MM.1S (cell line): Measurements from ENCODE around the gene RELN.

ENCODE experiments used
- DNase-seq: peaks from one replicate; pipeline ENCODE4 v3.0.0-alpha.2; 2015
- H2AFZ ChIP-seq: fragments of 300-600 bp; sonication (generic); 2 replicates; pipeline ENCODE4 v1.6.0; 2016; ENCODE audit warnings: antibody characterized with exemption, low read length
- H3F3A ChIP-seq: fragments of 300-600 bp; sonication (generic); 2 replicates; pipeline ENCODE4 v1.6.1; 2016; ENCODE audit warnings: mild to moderate bottlenecking, antibody characterized with exemption, low read length, moderate library complexity, mixed read lengths; ENCODE audit not compliant: insufficient read depth
- H3K27ac ChIP-seq: fragments of 300-600 bp; sonication (generic); 2 replicates; pipeline ENCODE4 v1.5.1; 2016; ENCODE audit warnings: mild to moderate bottlenecking, low read length
- H3K27me3 ChIP-seq: fragments of 300-600 bp; sonication (generic); replicated peaks from 2 replicates; pipeline ENCODE4 v1.6.0; 2016; ENCODE audit warnings: low read length; ENCODE audit not compliant: insufficient read depth
- H3K36me3 ChIP-seq: fragments of 300-600 bp; sonication (generic); replicated peaks from 2 replicates; pipeline ENCODE4 v1.6.1; 2016; ENCODE audit warnings: mild to moderate bottlenecking, low read length, mixed read lengths; ENCODE audit not compliant: insufficient read depth
- H3K4me1 ChIP-seq: fragments of 300-600 bp; sonication (generic); 2 replicates; pipeline ENCODE4 v1.6.1; 2016; ENCODE audit warnings: low read length, mixed read lengths
- H3K4me2 ChIP-seq: fragments of 300-600 bp; sonication (generic); 2 replicates; pipeline ENCODE4 v1.6.0; 2016; ENCODE audit warnings: low read depth, low read length
- H3K4me3 ChIP-seq: fragments of 300-600 bp; sonication (generic); 2 replicates; pipeline ENCODE4 v1.5.1; 2016; ENCODE audit warnings: low read length, mixed read lengths
- H3K79me2 ChIP-seq: fragments of 300-600 bp; sonication (generic); 2 replicates; pipeline ENCODE4 v1.6.1; 2016; ENCODE audit warnings: mixed run types, low read length, mixed read lengths
- H3K9ac ChIP-seq: fragments of 300-600 bp; sonication (generic); 2 replicates; pipeline ENCODE4 v1.6.1; 2016; ENCODE audit warnings: low read length, mixed read lengths
- H3K9me2 ChIP-seq: fragments of 300-600 bp; sonication (generic); replicated peaks from 2 replicates; pipeline ENCODE4 v1.6.1; 2016; ENCODE audit warnings: mild to moderate bottlenecking, low read length, mixed read lengths; ENCODE audit not compliant: insufficient read depth
- H3K9me3 ChIP-seq: fragments of 300-600 bp; sonication (generic); replicated peaks from 2 replicates; pipeline ENCODE4 v1.6.1; 2016; ENCODE audit warnings: mild to moderate bottlenecking, low read length, mixed read lengths; ENCODE audit not compliant: insufficient read depth
- H4K20me1 ChIP-seq: fragments of 300-600 bp; sonication (generic); 2 replicates; pipeline ENCODE4 v1.6.1; 2016; ENCODE audit warnings: mild to moderate bottlenecking, low read length, moderate library complexity, mixed read lengths; ENCODE audit not compliant: insufficient read depth
- CTCF ChIP-seq: fragments of 300-600 bp; sonication (generic); IDR thresholded peaks from 2 replicates; pipeline ENCODE4 v1.5.1; 2016; ENCODE audit warnings: antibody characterized with exemption, low read length, mixed read lengths
- EZH2 ChIP-seq: fragments of 300-600 bp; sonication (generic); optimal IDR thresholded peaks from 2 replicates; pipeline ENCODE3; 2017; ENCODE audit warnings: low read depth, mild to moderate bottlenecking, antibody characterized with exemption, low read length, mixed read lengths
- EZH2phosphoT487 ChIP-seq: fragments of 300-600 bp; sonication (generic); IDR thresholded peaks from 2 replicates; pipeline ENCODE4 v1.6.1; 2018; ENCODE audit warnings: antibody characterized with exemption, low read length

Gene RELN

GRCh38 chr7:103955985-103956384, 33.5 kb downstream of the RELN start:
- H3K79me2 ChIP-seq, result no peaks in the 10 kb centered on the region
- H3K4me1 ChIP-seq, result no peaks in the 10 kb centered on the region
- H3K27me3 ChIP-seq, result no peaks in the 10 kb centered on the region
- H3K36me3 ChIP-seq, result no peaks in the 10 kb centered on the region
- H4K20me1 ChIP-seq, result no peaks in the 10 kb centered on the region
- no peak overlapping the region for H2AFZ ChIP-seq
- H3F3A ChIP-seq, result no peaks in the 10 kb centered on the region
- no peaks in the 10 kb centered on the region for H3K9me2 ChIP-seq
- no peak overlapping the region for H3K27ac ChIP-seq
- TF ChIP-seq EZH2 (no peak), EZH2phosphoT487 (no peak), CTCF (no peak)
- H3K4me3 ChIP-seq, result no peak overlapping the region
- no peak overlapping the region for H3K4me2 ChIP-seq
- no peak overlapping the region for H3K9ac ChIP-seq
- DNase-seq, result no peak
- H3K9me3 ChIP-seq, result no peaks in the 10 kb centered on the region

GRCh38 chr7:103952408-103952807, 37.0 kb downstream of the RELN start:
- Histone ChIP-seq H4K20me1 (no peaks in the 10 kb centered on the region), H3K4me3 (no peak overlapping the region), H3K36me3 (no peaks in the 10 kb centered on the region), H3K79me2 (no peaks in the 10 kb centered on the region), H3K9me3 (no peaks in the 10 kb centered on the region), H3K27ac (no peak overlapping the region), H3K9ac (no peak overlapping the region), H3K4me1 (no peaks in the 10 kb centered on the region), H2AFZ (no peak overlapping the region), H3F3A (no peaks in the 10 kb centered on the region), H3K27me3 (no peaks in the 10 kb centered on the region), H3K4me2 (no peak overlapping the region), H3K9me2 (no peaks in the 10 kb centered on the region)
- DNase-seq, result no peak
- TF ChIP-seq EZH2, result no peak
- TF ChIP-seq CTCF, result no peak
- no peak for TF ChIP-seq EZH2phosphoT487

GRCh38 chr7:103951311-103951710, 38.1 kb downstream of the RELN start:
- H3F3A ChIP-seq, result no peaks in the 10 kb centered on the region
- H3K4me3 ChIP-seq, result no peak overlapping the region
- no peak overlapping the region for H3K4me2 ChIP-seq
- no peak overlapping the region for H3K9ac ChIP-seq
- H3K27me3 ChIP-seq, result no peaks in the 10 kb centered on the region
- H3K4me1 ChIP-seq, result no peaks in the 10 kb centered on the region
- no peaks in the 10 kb centered on the region for H3K9me2 ChIP-seq
- no peaks in the 10 kb centered on the region for H3K79me2 ChIP-seq
- no peak for DNase-seq
- TF ChIP-seq CTCF (no peak), EZH2 (no peak), EZH2phosphoT487 (no peak)
- no peaks in the 10 kb centered on the region for H3K9me3 ChIP-seq
- no peak overlapping the region for H2AFZ ChIP-seq
- H3K27ac ChIP-seq, result no peak overlapping the region
- H4K20me1 ChIP-seq, result no peaks in the 10 kb centered on the region
- H3K36me3 ChIP-seq, result no peaks in the 10 kb centered on the region

DNA sequence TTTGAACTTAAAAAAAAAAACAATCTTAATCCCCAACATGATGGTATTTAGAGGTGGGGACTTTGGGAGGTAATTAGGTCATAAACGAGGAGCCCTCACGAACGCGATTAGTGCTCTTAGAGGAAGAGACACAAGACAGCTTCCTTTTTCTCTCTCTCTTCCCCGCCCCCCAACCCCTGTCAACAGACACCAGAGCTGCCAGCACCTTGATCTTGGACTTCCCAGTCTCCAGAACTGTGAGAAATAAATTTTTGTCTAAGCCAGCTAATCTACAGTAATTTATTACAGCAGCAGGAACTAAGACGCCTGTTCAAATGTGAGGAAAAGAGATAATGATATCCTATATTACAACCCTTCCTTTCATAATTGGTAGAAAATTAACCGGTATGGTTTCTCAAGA, 40.1 kb downstream of the RELN start:
- Histone ChIP-seq H3K4me2 (no peak overlapping the region), H3K4me3 (no peak overlapping the region), H3K9ac (no peak overlapping the region), H3K36me3 (no peaks in the 10 kb centered on the region), H3K27me3 (no peaks in the 10 kb centered on the region), H3F3A (no peaks in the 10 kb centered on the region), H3K27ac (no peak overlapping the region), H3K79me2 (no peaks in the 10 kb centered on the region), H4K20me1 (no peaks in the 10 kb centered on the region), H3K4me1 (no peaks in the 10 kb centered on the region), H3K9me2 (no peaks in the 10 kb centered on the region), H3K9me3 (no peaks in the 10 kb centered on the region), H2AFZ (no peak overlapping the region)
- no peak for DNase-seq
- TF ChIP-seq EZH2phosphoT487 (no peak), CTCF (no peak), EZH2 (no peak)
